Measurements from ENCODE around the gene PTH2R. TPM values are rescaled to one million over a fixed set of nuclear protein-coding genes. Genes with fewer than 3 reads are reported as not detected.
"Not testable (repeated sequence)": the region's sequence is repeated elsewhere in the genome, so short reads cannot be mapped to it uniquely, and the experiment has no call there.

Gene PTH2R
- polyA plus RNA-seq, 4 donors: 31.1 to 40.0 (median 38.3) TPM

DNA sequence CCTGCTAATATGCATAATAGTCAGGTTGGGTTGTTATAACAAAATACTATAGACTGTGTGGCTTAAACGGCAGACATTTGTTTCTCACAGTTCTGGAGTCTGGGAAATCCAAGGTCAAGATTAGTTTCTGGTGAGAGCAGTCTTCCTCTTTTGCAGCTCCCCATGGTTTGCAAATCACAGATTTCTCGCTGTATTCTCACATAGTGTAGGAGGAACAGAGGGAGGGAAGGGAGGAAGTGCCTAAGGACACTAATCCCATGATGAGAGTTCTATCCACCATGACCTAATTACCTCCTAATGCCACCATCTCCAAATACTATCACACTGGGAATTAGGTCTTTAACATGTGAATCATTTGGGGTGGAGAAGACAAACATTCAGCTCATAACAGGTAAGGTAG is 20.1 kb upstream of the PTH2R start:
- no peak for DNase-seq (ENCODE audit: low read depth in 4 of 4, low spot score in 3 of 4)

- no peak for DNase-seq (ENCODE audit: low read depth in 4 of 4, low spot score in 3 of 4)
Observed at GRCh38 chr2:208389940-208390339, 16.7 kb upstream of the PTH2R start.

GRCh38 chr2:208392300-208392699 is 14.3 kb upstream of the PTH2R start:
- DNase-seq (ENCODE audit: low read depth in 4 of 4, low spot score in 3 of 4): no peak

GRCh38 chr2:208396796-208397195 is 9.8 kb upstream of the PTH2R start:
- not testable (repeated sequence) for DNase-seq (ENCODE audit: low read depth in 4 of 4, low spot score in 3 of 4)

DNA sequence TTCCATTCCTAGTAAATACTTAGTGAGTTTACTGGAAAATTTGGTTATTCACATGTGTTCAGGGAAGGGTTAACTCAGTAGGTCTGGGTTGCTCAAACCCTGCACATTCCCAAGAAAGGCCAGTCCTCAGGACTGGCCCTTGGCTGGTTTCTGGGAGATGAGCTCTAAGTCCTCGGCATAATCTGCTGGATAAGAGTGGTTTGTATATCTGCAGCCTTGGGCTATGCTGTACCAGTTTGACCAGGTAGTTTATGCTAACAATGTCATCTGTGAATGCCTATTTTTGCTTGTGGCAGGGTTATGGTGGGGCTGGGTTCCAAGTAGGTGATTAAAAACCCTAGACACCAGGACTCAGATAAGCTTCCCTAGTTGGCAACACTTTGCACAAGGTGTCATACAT is 7.4 kb upstream of the PTH2R start:
- no peak for DNase-seq (ENCODE audit: low read depth in 4 of 4, low spot score in 3 of 4)

GRCh38 chr2:208407667-208408066 is 1.1 kb downstream of the PTH2R start:
- DNase-seq (ENCODE audit: low read depth in 4 of 4, low spot score in 3 of 4): peak in 1 of 4 donors; percentile 15

GRCh38 chr2:208413931-208414330 is 7.3 kb downstream of the PTH2R start:
- DNase-seq (ENCODE audit: low read depth in 4 of 4, low spot score in 3 of 4): no peak

GRCh38 chr2:208415255-208415654 is 8.7 kb downstream of the PTH2R start:
- DNase-seq (ENCODE audit: low read depth in 4 of 4, low spot score in 3 of 4): no peak

GRCh38 chr2:208415897-208416296 is 9.3 kb downstream of the PTH2R start:
- DNase-seq (ENCODE audit: low read depth in 4 of 4, low spot score in 3 of 4): no peak

DNA sequence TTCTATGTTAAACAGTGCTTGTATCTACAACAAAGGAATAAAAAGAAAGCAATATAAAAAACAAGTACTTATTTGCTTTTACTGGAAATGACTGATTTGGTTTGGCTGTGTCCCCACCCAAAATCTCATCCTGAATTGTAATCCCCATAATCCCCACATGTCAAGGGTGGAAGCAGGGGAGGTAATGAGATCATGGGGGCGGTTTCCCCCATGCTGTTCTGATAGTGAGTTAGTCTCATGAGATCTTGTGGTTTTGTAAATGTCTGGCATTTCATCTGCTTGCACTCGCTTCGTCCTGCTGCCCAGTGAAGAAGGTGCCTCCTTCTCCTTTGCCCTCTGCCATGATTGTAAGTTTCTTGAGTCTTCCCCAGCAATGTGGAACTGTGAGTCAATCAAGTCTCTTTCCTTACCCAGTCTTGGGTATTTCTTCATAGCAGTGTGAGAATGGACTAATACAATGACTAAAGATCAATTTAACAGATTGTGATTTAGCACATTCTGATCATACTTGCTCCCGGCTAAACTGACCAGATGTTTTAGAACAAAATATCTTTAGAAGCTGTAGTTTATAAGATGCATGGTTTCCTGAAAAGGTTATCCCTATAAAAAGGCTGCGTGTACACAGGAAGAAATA is 19.9 kb downstream of the PTH2R start:
- DNase-seq (ENCODE audit: low read depth in 4 of 4, low spot score in 3 of 4): no peak

DNA sequence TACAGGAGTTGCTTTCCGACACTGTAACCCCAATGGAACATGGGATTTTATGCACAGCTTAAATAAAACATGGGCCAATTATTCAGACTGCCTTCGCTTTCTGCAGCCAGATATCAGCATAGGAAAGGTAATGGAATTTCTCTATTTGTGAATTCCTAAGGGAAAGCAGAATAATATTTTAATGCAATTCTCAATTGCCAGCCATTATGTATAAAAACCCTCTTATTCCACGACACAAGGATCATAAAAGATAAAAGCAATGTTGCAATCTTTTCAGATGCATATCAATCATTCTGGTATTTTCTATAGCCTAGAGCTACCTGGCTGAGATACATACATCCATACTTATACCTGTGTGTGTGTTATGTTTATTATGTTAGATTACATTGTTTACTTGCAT is 31.2 kb downstream of the PTH2R start:
- DNase-seq (ENCODE audit: low read depth in 4 of 4, low spot score in 3 of 4): no peak

GRCh38 chr2:208440716-208441115 is 34.1 kb downstream of the PTH2R start:
- no peak for DNase-seq (ENCODE audit: low read depth in 4 of 4, low spot score in 3 of 4)

- DNase-seq (ENCODE audit: low read depth in 4 of 4, low spot score in 3 of 4): no peak
Observed at GRCh38 chr2:208441951-208442350, 35.4 kb downstream of the PTH2R start.

DNA sequence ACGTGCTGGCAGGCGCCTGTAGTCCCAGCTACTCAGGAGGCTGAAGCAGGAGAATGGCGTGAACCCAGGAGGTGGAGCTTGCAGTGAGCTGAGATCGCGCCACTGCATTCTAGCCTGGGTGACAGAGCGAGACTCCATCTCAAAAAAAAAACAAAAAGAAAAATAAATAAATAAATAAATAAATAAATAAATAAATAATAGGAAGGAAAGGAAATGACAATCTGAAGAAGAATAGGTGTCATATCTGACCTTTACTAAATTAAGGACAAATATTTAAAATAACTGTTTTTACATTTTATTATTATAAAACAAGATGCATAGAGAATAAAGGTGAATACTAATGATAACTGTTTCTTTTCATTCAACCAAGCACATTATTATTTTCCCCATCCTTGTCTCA is 40.9 kb downstream of the PTH2R start:
- DNase-seq (ENCODE audit: low read depth in 4 of 4, low spot score in 3 of 4): not testable (repeated sequence)

- DNase-seq (ENCODE audit: low read depth in 4 of 4, low spot score in 3 of 4): no peak
Observed at GRCh38 chr2:208451061-208451460, 44.5 kb downstream of the PTH2R start.

GRCh38 chr2:208454861-208455260 is 48.3 kb downstream of the PTH2R start:
- no peak for DNase-seq (ENCODE audit: low read depth in 4 of 4, low spot score in 3 of 4)

DNA sequence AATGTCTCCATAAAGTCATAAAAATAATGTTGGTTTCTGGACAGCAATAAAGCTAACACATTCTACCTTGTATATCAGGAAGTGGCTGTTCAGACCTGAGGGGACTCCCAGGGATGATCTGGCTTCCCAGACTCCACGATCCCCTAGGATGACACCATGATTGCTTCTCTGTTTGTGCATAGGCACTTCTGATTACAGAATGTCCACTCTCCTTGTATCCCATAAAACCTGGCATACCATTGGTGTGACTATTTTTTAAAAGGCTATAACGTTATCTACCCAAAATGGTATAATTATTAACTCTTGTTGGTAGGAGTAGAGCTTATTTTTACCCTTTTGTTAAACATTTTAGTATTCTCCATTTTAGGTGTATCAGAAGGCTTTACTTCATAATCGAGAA is 57.1 kb downstream of the PTH2R start:
- DNase-seq (ENCODE audit: low read depth in 4 of 4, low spot score in 3 of 4): no peak

DNA sequence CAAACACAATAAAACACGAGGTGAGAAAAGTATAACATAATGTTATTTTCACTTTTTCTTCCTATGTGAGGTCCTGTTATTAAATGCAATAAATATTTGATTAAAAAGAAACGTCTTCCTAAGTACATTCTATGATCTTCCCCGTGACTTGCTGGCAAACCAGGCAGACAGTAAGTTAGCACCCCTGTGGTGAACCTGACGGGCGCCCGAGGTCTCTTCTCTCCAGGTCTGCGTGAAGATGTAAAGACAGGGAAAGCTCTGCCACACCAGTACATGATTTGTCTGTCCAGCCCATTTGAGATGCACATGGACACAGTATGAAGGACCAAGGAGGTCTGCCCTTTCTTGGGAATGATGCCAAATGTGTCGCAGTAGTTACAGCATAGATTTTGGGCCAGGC is 57.6 kb downstream of the PTH2R start:
- no peak for DNase-seq (ENCODE audit: low read depth in 4 of 4, low spot score in 3 of 4)

GRCh38 chr2:208466151-208466919 is 59.7 kb downstream of the PTH2R start:
- peak in 3 of 4 donors; percentile 9 to 35 (median 27) for DNase-seq (ENCODE audit: low read depth in 4 of 4, low spot score in 3 of 4)

GRCh38 chr2:208466920-208467298 is 60.3 kb downstream of the PTH2R start:
- DNase-seq (ENCODE audit: low read depth in 4 of 4, low spot score in 3 of 4): no peak

DNA sequence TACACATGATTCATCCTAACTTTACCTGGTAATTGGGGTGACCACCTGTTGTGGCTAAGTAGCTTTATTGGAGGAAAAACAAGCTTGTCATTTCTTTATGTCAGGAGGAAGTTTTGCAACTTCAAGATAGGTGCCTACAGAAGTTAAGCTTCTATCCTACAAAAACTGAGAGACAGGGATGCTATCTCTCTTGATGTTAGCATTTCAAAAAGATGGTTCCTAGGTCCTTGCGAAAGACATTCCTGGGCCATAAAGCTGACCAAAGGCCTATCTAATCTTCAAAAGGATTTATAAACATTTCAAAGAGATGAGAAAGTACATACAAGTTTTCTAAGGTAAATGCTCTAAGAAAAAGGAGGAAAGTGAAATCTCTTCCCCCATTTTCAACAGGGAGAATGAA is 61.0 kb downstream of the PTH2R start:
- DNase-seq (ENCODE audit: low read depth in 4 of 4, low spot score in 3 of 4): no peak

GRCh38 chr2:208477741-208478140 is 71.1 kb downstream of the PTH2R start:
- DNase-seq (ENCODE audit: low read depth in 4 of 4, low spot score in 3 of 4): no peak
